ENCODE data around the gene C17orf107. TPM values are rescaled to one million over a fixed set of nuclear protein-coding genes. Genes with fewer than 3 reads are reported as not detected.

Gene C17orf107
- total RNA-seq, 1 donor from 2014 or later, result 11.3 TPM

DNA sequence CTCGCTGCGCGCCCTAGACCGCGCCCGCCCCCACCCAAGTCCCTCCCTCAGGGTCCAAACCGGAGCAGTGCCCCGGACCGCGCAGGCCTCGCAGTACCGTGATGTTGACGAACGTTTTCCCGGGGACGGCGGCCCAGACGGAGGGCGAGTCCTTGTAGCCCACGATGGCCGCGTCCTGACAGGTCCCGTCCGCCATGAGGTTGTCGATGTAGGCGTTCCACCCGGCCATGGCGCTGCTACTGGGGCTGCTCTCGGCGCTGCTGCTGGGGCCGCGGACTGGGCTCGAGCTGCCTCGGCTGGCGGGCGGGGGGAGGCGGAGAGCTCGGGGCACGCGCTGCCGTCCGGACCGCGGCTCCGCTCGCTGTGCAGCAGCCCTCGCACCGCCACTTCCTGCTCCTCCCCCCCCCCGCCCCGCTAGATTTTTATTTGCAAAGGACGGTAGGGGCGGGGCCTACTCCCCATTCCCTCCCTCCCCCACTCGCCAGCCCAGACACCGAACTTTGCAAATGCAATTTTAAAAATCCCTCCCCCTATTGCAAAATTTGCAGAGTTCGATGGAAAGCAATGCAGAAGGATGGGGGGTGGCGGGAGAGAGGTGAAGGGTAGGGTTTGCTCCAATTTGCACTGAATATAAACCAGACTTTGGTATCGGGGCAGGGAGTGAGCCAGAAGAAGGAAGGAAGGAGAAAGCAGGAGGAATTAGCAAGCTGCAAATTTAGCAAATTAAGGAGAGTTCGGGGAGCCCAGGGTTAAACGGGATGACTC, 49.0 kb downstream of the C17orf107 start, which contains the start of gene PFN1:
Gene PFN1, minus strand, starts transcription at position 365 of the 765 bp plus-strand sequence. Its CDS starts 136 bp downstream, at position 229.
- DNase-seq (ENCODE audit: low spot score), result peak; percentile 95

- DNase-seq (ENCODE audit: low spot score), result peak; percentile 95
These were observed 49.6 kb downstream of the C17orf107 start for GRCh38 chr17:4948931-4949320.

- peak; percentile 77 for DNase-seq (ENCODE audit: low spot score)
These were observed 50.2 kb downstream of the C17orf107 start for GRCh38 chr17:4949321-4950074.

DNA sequence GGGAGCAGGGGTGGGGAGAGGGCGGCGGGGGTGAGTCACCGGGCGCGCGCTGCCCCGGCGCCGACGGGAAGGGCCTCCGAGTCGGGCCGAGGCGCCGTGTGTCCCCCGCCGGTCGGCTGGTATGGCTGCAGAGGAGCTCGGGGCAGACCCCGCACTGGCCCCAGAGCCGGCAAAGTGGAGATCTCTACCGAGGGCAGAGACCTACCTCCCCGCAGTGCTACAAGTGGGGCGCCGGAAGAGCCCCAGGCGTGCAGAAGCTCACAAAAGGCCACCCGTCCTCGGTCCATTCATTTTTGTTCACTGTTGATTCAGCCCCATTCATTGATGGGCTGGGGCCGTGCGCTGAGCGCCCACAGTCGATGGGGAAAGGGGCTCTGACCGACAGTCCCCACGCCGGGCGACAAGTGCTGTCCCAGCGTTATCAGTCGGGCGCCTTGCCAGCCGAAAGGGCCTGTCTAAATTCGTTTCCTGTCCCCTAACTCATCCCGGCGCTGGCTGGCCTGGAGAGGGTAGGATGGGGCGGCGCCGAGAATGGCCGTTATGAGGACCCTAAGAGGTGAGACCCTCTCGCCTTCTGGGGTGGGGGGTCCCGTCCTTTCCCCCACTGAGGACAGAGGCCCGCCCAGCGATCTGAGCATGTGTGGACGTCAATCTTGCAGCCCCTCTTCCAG, 50.9 kb downstream of the C17orf107 start:
- peak; percentile 41 for DNase-seq (ENCODE audit: low spot score)

DNA sequence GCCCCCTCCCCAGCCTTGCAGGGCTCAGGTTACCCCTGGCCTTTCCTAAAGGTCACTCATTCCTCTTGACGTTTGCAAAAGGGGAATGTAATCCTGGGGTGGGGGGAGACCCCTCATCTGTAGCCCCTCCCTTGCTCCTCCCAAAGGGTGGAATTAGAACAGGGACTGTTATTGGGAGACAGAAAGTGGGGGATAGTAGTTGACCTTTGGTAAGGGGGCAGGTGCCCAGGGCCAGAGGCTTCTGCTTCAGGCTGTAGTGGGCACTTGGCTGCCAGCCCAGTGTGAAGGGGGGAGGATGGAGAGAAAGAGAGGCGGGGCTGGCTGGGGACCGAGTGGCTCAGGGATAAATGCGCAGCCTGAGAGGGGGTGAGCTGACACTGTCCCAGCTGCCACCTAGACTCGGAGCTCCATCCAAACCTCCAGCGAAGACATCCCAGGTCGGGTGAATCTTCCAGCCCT, 51.4 kb downstream of the C17orf107 start, which contains the start of gene ENO3:
Gene ENO3, plus strand, starts transcription at position 374 of the 459 bp plus-strand sequence. CDS start 711 bp downstream, outside the sequence.
- DNase-seq (ENCODE audit: low spot score), result no peak

DNA sequence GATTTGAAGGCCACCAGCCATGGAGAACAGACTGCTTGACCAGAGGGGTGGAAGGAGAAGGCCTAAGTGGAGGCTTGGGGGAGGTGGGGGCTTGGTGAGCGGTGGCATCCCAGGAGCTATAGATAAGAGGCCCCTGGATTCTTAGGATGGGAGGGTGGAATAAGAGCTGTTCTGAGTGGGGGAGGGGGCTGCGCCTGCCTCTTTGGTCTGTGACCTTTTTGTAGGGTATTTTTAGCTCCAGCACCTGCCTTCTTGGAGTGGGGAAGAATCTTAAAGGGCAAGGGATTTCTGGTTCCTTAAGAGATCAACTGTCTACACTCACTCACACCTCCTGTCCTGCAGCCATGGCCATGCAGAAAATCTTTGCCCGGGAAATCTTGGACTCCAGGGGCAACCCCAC, 52.1 kb downstream of the C17orf107 start:
- no peak for DNase-seq (ENCODE audit: low spot score)

Other genes starting within 250 kb of the C17orf107 start
- gene PELP1, start 195.4 kb upstream of the C17orf107 start, total RNA-seq (ENCODE audit: insufficient read depth, low replicate concordance), result 16.1 TPM
- gene ARRB2, start 188.9 kb upstream of the C17orf107 start, total RNA-seq (ENCODE audit: insufficient read depth, low replicate concordance), result 3.1 TPM
- 5.3 TPM for gene MED11, start 168.1 kb upstream of the C17orf107 start, total RNA-seq (ENCODE audit: insufficient read depth, low replicate concordance)
- gene ZMYND15, start 159.7 kb upstream of the C17orf107 start, total RNA-seq (ENCODE audit: insufficient read depth, low replicate concordance), result not detected
- gene CXCL16, start 159.6 kb upstream of the C17orf107 start, total RNA-seq (ENCODE audit: insufficient read depth, low replicate concordance), result 2.4 TPM
- gene TM4SF5, start 127.7 kb upstream of the C17orf107 start, total RNA-seq (ENCODE audit: insufficient read depth, low replicate concordance), result not detected
- not detected for gene VMO1, start 113.2 kb upstream of the C17orf107 start, total RNA-seq (ENCODE audit: insufficient read depth, low replicate concordance)
- not detected for gene GLTPD2, start 110.6 kb upstream of the C17orf107 start, total RNA-seq (ENCODE audit: insufficient read depth, low replicate concordance)
- gene PSMB6, start 103.4 kb upstream of the C17orf107 start, total RNA-seq (ENCODE audit: insufficient read depth, low replicate concordance), result 32.7 TPM
- 16.6 TPM for gene PLD2, start 92.4 kb upstream of the C17orf107 start, total RNA-seq (ENCODE audit: insufficient read depth, low replicate concordance)
- 10.1 TPM for gene MINK1, start 66.2 kb upstream of the C17orf107 start, total RNA-seq (ENCODE audit: insufficient read depth, low replicate concordance)
- gene CHRNE, start 3.6 kb downstream of the C17orf107 start, total RNA-seq (ENCODE audit: insufficient read depth, low replicate concordance), result not detected
- gene GP1BA, start 32.7 kb downstream of the C17orf107 start, total RNA-seq (ENCODE audit: insufficient read depth, low replicate concordance), result 0.72 TPM
- gene SLC25A11, start 40.5 kb downstream of the C17orf107 start, total RNA-seq (ENCODE audit: insufficient read depth, low replicate concordance), result 28.9 TPM
- gene RNF167, start 40.7 kb downstream of the C17orf107 start, total RNA-seq (ENCODE audit: insufficient read depth, low replicate concordance), result 10.8 TPM
- 339 TPM for gene PFN1, start 49.0 kb downstream of the C17orf107 start, total RNA-seq (ENCODE audit: insufficient read depth, low replicate concordance)
- 12.0 TPM for gene ENO3, start 51.6 kb downstream of the C17orf107 start, total RNA-seq (ENCODE audit: insufficient read depth, low replicate concordance)
- gene SPAG7, start 68.3 kb downstream of the C17orf107 start, total RNA-seq (ENCODE audit: insufficient read depth, low replicate concordance), result 40.2 TPM
- 1.7 TPM for gene CAMTA2, start 88.1 kb downstream of the C17orf107 start, total RNA-seq (ENCODE audit: insufficient read depth, low replicate concordance)
- 2.9 TPM for gene INCA1, start 98.0 kb downstream of the C17orf107 start, total RNA-seq (ENCODE audit: insufficient read depth, low replicate concordance)
- 35.6 TPM for gene KIF1C, start 98.4 kb downstream of the C17orf107 start, total RNA-seq (ENCODE audit: insufficient read depth, low replicate concordance)
- 1.4 TPM for gene SLC52A1, start 135.9 kb downstream of the C17orf107 start, total RNA-seq (ENCODE audit: insufficient read depth, low replicate concordance)
- 7.0 TPM for gene ZFP3, start 178.9 kb downstream of the C17orf107 start, total RNA-seq (ENCODE audit: insufficient read depth, low replicate concordance)
- gene ZNF232, start 212.3 kb downstream of the C17orf107 start, total RNA-seq (ENCODE audit: insufficient read depth, low replicate concordance), result 4.1 TPM
- 1.9 TPM for gene USP6, start 216.5 kb downstream of the C17orf107 start, total RNA-seq (ENCODE audit: insufficient read depth, low replicate concordance)